Upper lobe of left lung (tissue), 6 donors: Measurements from ENCODE around the gene CDH8. TPM values are rescaled to one million over a fixed set of nuclear protein-coding genes. Genes with fewer than 3 reads are reported as not detected.

ENCODE experiments used
- ATAC-seq, 2 donors: fragments of 200-7000 bp; cut with Tn5 transposase; one replicate each; pipeline ENCODE4 v1.9.1; 2022; ENCODE audit warnings: mild to moderate bottlenecking in 2 of 2, moderate library complexity in 2 of 2; ENCODE audit not compliant: low FRiP score in 2 of 2
- DNase-seq, 2 donors: peaks; one replicate each; pipeline ENCODE4 v3.0.0-alpha.2; 2019 to 2020
- H3K27ac ChIP-seq, 4 donors: fragments of 200-600 bp; sonication (generic); one replicate each; pipeline ENCODE4 v1.5.1; 2016 to 2019
- H3K27me3 ChIP-seq, 4 donors: fragments of 200-600 bp; sonication (generic); one replicate each; pipeline ENCODE4 v1.5.1; 2017 to 2019
- H3K36me3 ChIP-seq, 4 donors: fragments of 200-600 bp; sonication (generic); one replicate each; pipeline ENCODE4 v1.5.1; 2016 to 2019
- H3K4me1 ChIP-seq, 4 donors: fragments of 200-600 bp; sonication (generic); one replicate each; pipeline ENCODE4 v1.5.1; 2018 to 2019
- H3K4me3 ChIP-seq, 4 donors: fragments of 200-600 bp; sonication (generic); one replicate each; pipeline ENCODE4 v1.5.1; 2017 to 2019; ENCODE audit warnings: mild to moderate bottlenecking in 2 of 4, moderate library complexity in 1 of 4
- H3K9me3 ChIP-seq, 4 donors: fragments of 200-600 bp; sonication (generic); one replicate each; pipeline ENCODE4 v1.5.1; 2018 to 2019
- CTCF ChIP-seq, 6 experiments: fragments of 450-650 bp in 4 of 6; fragments of 200-600 bp in 2 of 6; sonication (generic) in 2 of 6; IDR thresholded peaks; one replicate each; pipeline ENCODE4 v1.5.1; 2016 to 2019; ENCODE audit warnings: antibody characterized with exemption in 6 of 6
- EP300 ChIP-seq, 4 donors: sonication (generic); formaldehyde crosslinking; IDR thresholded peaks; one replicate each; pipeline ENCODE4 v1.5.1; 2017; ENCODE audit warnings: antibody characterized with exemption in 4 of 4, control low read depth in 2 of 4
- POLR2A ChIP-seq, 4 donors: fragments of 450-650 bp; IDR thresholded peaks; one replicate each; pipeline ENCODE4 v1.5.1; 2016 to 2017; ENCODE audit warnings: antibody characterized with exemption in 4 of 4, mild to moderate bottlenecking in 2 of 4
- POLR2AphosphoS5 ChIP-seq, 2 donors: sonication (generic); formaldehyde crosslinking; IDR thresholded peaks; one replicate each; pipeline ENCODE4 v1.5.1; 2017; ENCODE audit warnings: antibody characterized with exemption in 2 of 2
- WGBS, 2 donors: methylation state at CpG; one replicate each; pipeline ENCODE4 v1.1.5; 2017 to 2018; 5-methylcytosine and 5-hydroxymethylcytosine counted together
- total RNA-seq, 6 donors: library from RNA; depleted of rRNA in 4 of 6; stranded (reverse); fragments of >200 nt in 4 of 6; gene quantifications; one replicate each; pipeline versions ENCODE4 v1.1.0 to v1.2.1, GENCODE V29; 2016 to 2021
- donor health status: DM: no; HTN: no; CAD: no; lungs with moderate emphysema.
- donor health status: DM: no; HTN: yes; CAD: no; lungs with severe emphysema.

The CDH8 gene
- total RNA-seq, 6 donors from 2014 or later = 0.10 to 1.8 (median 0.31) TPM; not detected in 1

- peak in 1 of 2 donors; percentile 29 for ATAC-seq
- WGBS, 2 donors = 5 to 7% methylated on average over 12 to 35 of the region's 65 CpGs
Measured at GRCh38 chr16:62035115-62036092, 834 bp downstream of the CDH8 start.

GRCh38 chr16:62034231-62035114 is 1.8 kb downstream of the CDH8 start:
- Histone ChIP-seq H3K27me3 (peaks cover 0 to 24% (median 9%) of the 10 kb centered on the region in 4 donors), H3K4me1 (peaks cover 0 to 26% (median 15%) of the 10 kb centered on the region in 4 donors), H3K36me3 (no peaks in the 10 kb centered on the region), H3K4me3 (peak overlapping the region in 3 of 4 donors; percentile 22 to 45 (median 26)), H3K27ac (no peak overlapping the region), H3K9me3 (no peaks in the 10 kb centered on the region)
- no peak for TF ChIP-seq POLR2AphosphoS5 (IDR thresholded peaks at IDR 0.05)
- TF ChIP-seq POLR2A (IDR thresholded peaks at IDR 0.05) = no peak
- TF ChIP-seq CTCF (IDR thresholded peaks at IDR 0.05) = no peak
- TF ChIP-seq EP300 (IDR thresholded peaks at IDR 0.05) = no peak
- WGBS, 2 donors = 5 to 8% methylated on average over 30 to 32 of the region's 32 CpGs
- no peak for ATAC-seq
- DNase-seq = no peak

More at GRCh38 chr16:62035115-62036092, 834 bp downstream of the CDH8 start:
- TF ChIP-seq CTCF (IDR thresholded peaks at IDR 0.05) (no peak), EP300 (IDR thresholded peaks at IDR 0.05) (no peak)
- no peak overlapping the region for H3K27ac ChIP-seq
- H3K4me1 ChIP-seq = peaks cover 0 to 26% (median 15%) of the 10 kb centered on the region in 4 donors
- H3K9me3 ChIP-seq = no peaks in the 10 kb centered on the region
- peaks cover 0 to 24% (median 9%) of the 10 kb centered on the region in 4 donors for H3K27me3 ChIP-seq
- H3K36me3 ChIP-seq = no peaks in the 10 kb centered on the region
- peak in 1 of 2 donors; percentile 62 for DNase-seq
- peak overlapping the region in 3 of 4 donors; percentile 22 to 45 (median 26) for H3K4me3 ChIP-seq

GRCh38 chr16:62033065-62033464 is 3.2 kb downstream of the CDH8 start:
- no peak overlapping the region for H3K4me3 ChIP-seq
- peaks cover 0 to 24% (median 9%) of the 10 kb centered on the region in 4 donors for H3K27me3 ChIP-seq
- DNase-seq (no peak), ATAC-seq (no peak)
- no peaks in the 10 kb centered on the region for H3K9me3 ChIP-seq
- H3K36me3 ChIP-seq = no peaks in the 10 kb centered on the region
- 36 to 42% methylated on average over 1 of the region's 1 CpG for WGBS, 2 donors
- peaks cover 0 to 26% (median 15%) of the 10 kb centered on the region in 4 donors for H3K4me1 ChIP-seq
- no peak overlapping the region for H3K27ac ChIP-seq
- TF ChIP-seq CTCF (IDR thresholded peaks at IDR 0.05) = no peak
- TF ChIP-seq POLR2AphosphoS5 (IDR thresholded peaks at IDR 0.05) = no peak
- TF ChIP-seq EP300 (IDR thresholded peaks at IDR 0.05) = no peak
- TF ChIP-seq POLR2A (IDR thresholded peaks at IDR 0.05) = no peak

GRCh38 chr16:62029947-62030346 is 6.3 kb downstream of the CDH8 start:
- H3K4me1 ChIP-seq = peaks cover 0 to 7% (median 4%) of the 10 kb centered on the region in 4 donors
- ATAC-seq (no peak), DNase-seq (no peak)
- WGBS, 2 donors = 79 to 82% methylated on average over 3 of the region's 3 CpGs
- H3K27me3 ChIP-seq = peaks cover 0 to 5% (median 1%) of the 10 kb centered on the region in 4 donors
- no peak overlapping the region for H3K4me3 ChIP-seq
- no peaks in the 10 kb centered on the region for H3K9me3 ChIP-seq
- H3K36me3 ChIP-seq = no peaks in the 10 kb centered on the region
- H3K27ac ChIP-seq = no peak overlapping the region
- TF ChIP-seq POLR2AphosphoS5 (IDR thresholded peaks at IDR 0.05) (no peak), POLR2A (IDR thresholded peaks at IDR 0.05) (no peak), EP300 (IDR thresholded peaks at IDR 0.05) (no peak), CTCF (IDR thresholded peaks at IDR 0.05) (no peak)
